GM19193 (cell line): ENCODE results near the gene MYMK.

Experiments
- POLR2A ChIP-seq: IDR thresholded peaks from 4 replicates; pipeline ENCODE4 v1.6.1; 2011; ENCODE audit not compliant: insufficient read depth, insufficient read length; ENCODE audit errors: extremely low read depth

MYMK gene

DNA sequence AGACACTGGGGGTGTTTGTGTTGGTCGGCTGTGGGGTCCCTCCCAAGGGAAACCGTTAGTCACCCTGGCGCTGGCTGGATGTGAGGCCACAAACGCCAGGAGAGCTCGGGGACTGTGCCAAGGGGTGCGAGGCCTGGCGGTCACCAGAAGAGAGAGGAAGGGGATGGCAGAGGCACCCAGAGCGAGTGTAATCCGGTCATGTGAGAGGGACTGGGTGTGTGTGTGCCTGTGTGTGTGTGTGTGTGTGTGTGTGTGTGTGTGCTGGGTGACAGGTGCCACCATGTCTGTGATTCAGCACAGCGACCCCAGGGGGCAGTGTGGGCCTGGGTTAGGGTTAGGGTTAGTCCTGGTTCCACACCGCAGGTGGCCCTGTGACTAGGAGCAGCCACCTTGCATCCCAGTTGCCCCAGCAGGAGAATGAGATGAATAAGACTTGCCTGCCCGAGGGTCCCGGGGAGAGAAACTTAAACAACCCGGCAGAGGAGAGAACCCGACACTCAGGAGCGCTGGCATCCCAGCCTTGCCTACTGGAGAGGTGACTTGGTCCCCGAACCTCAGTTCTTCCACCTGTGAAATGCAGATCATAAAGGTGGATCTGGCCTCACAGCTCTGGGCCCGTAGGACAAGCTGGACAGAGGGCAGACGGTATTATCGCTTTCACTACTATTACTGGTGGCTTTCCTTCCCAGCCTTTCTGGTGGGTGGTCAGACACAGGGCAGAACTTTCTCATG, 8.3 kb upstream of the MYMK start:
- no peak for TF ChIP-seq POLR2A

DNA sequence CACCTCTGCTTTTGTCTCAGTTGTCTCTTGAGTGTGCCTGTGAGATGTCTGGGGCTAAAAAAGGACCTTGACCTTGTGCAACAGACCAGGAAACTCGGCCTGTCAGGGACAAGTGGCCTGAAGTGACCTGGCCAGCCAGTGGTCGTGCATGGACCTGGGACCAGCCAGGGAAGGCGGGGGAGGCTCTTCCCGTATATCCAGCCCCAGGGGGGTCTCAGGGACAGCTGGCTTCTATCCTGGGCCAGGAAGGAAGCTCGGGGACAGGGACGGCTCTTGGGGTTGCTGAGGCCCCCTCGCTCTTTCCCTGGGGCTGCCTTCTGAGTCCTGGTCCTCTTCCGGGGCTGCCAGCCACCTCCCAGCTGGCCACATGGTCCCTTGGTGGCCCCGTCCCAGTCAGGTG, 6.5 kb upstream of the MYMK start:
- TF ChIP-seq POLR2A = no peak

DNA sequence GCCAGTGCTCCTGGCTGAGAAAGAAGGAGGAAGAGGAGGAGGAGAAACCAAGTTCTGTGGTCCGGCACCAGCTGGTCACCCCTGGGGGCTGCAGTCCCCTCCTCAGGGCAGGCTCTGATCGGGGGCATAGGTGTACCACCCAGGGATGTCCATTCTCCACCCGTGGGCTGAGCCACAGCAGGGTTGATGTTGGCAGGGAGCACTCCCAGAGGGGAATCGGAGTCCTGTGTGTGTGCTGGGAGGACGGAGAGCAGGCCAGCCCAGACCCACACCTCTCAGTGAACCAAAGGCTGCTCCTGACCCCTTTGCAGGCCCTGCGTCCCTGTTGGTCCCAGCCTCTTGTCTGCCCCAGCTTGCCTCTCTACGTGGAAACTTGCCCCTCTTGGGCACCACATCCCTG, 5.1 kb upstream of the MYMK start:
- TF ChIP-seq POLR2A = no peak

DNA sequence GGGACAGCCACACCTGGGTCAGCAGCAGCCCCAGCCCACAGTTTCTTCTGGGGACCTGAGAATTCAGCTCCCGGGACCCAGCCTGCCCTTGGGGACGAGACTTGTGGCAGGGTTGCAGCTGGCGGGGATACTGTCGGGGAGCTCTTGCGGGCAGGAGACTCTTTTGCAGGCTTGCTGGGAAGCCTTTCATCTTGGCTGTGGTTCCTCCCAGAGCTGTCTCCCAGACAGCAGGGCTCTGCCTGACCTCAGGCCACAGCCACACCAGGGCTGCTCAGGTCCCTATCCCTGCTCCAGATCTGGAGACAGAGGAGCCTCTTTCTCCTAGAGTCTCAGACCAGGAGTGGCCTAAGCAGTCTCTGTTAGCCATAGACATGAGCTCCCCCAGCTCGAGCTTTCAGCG, 4.7 kb upstream of the MYMK start:
- TF ChIP-seq POLR2A = no peak

DNA sequence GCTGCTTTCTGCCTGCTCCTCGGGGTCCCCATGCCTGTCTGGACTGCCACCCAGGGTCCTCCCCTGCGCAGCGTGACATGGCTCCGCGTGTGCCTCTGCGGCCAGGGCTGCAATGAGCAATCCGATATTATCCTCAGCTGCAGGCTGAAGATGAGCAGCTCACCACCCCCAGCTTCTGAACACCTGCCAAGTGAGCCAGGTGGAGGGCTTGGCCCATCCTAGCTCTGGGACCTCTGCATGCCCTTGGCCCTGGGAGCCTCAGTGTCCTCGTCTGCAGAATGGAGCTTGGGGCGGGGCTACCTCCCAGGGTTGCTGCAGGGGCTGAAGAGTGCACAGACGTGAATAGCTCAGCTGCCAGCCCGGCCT, 4.1 kb upstream of the MYMK start:
- TF ChIP-seq POLR2A = no peak

DNA sequence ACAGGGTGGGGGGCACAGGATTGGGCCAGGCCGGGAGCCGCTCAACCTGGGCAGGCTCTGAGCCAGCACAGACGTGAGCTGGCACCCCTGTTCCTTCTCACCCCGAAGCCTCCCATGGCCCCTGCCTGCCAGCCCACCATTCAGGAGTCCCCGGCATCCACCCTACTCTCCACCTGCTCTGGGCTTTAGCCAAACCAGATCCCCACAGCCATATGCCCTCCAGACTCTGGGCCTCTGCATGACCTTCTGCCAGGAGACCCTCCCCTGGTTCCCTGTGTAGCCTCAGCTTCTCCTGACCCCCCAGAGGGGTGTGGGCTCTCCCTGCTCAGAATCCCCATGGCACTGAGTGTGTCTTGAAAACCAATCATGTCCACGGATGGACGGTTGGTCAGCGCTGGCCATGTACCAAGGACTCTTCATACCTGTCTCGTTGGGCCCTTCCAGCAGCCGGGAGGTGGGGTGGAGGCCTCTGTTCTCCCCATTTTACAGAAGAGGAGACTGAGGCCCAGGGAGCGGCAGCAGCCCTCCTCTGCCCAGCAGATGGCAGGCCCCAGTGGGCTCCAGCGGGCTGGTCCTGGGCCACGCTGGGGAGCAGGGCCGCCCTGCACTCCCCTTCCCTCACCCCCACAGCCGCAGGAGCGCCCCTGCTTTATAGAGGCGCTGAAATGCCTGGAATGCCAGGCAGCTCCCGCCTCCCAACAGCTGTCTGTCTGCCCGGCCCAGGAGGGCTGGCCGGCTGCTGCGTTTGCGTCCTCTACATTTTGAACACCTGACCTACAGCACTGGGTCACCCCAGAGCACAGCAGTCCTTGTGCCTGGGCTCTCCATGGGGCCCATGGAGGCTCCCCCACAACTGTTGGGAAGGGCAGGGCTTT, 3.5 kb upstream of the MYMK start:
- no peak for TF ChIP-seq POLR2A

DNA sequence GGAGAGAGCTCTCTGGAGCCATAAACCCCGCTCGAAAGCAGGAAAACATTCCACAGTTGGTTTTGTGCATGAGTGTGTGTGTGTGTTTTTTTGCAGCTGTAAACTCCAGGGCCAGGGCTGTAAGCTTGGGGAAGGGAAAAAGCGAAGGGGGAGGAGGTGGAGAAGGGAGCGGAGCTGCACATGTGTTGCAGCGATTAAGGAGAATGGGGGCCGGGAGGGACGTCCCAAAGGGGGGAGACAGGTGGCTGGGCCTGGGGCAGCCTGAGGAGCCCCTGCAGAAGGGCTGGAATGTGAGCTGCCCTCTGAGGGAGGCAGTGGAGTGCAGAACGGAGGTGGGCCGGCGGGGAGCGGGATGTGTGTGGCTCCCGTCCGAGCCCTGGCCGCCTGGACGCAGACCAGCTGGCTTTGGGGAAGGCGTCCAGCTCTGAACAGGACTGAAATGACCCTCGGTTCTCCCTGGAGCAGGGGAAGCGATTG, 2.7 kb upstream of the MYMK start:
- TF ChIP-seq POLR2A = no peak

DNA sequence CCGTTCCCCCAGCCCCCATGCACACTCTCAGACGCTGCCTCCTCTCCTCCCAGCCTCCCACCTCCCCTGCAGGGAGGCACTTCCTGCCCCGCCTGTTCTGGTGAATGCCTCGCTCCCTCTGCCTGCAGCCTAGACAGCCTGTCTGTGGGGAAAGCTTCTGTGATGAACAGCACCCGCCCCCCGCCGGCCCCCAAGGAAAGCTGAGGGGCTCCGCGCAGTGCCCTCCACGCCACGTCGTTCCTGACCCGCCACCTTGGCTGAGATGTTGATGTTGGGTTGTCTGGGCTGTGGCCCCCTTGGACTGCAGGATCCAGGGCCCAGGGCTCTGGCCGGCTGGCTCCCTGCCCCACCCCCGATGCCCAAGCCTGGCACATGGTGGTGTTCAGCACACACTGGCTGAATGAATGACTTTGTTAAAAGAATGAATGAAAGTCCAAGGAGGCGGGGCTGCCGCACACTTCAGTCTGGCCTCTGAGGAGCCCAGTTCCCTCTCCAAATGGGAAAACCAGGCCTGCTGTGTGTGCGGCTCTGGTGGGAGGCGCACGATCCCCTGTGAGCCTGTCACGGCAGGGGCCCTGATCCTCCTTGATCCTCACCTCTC, 2.1 kb upstream of the MYMK start:
- TF ChIP-seq POLR2A = no peak

DNA sequence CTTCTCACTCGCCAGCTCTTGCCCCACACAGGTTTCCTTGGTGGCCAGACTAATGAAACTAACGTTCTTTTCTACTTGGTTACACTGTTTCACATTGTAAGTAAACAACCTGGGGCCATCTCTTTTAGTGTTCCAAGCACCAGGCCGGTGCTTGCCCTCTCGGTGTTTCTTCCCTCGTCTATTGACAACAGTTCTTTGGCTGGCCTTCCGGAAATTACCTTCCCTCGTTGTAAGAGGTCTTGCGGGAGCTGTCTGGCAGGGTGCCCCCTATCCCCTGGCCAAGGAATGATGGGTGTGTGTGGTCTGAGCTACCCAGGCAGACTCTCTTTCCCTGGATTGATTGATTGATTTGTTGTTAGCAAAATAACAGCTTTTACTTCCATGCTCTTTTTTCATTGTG, 918 bp upstream of the MYMK start:
- TF ChIP-seq POLR2A = no peak

DNA sequence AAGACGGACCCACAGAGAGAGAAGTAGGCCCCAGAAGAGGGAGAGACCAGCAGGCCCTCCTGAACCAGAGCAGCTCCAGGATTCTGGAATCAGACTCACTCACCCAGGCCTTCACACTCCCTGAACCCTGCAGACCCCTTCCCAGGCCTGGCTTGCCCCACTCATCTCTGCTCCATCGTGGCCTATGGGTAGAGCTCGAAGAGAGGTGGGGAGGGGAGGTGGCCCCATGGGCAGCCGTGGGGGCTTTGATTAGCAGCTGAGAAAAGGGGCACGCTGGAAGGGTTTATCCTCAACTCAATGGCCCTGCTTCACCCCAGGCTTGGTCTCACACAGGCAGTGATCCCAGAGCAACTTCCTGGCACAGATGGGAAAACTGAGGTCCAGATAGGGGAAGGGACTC, 613 bp downstream of the MYMK start:
- no peak for TF ChIP-seq POLR2A

DNA sequence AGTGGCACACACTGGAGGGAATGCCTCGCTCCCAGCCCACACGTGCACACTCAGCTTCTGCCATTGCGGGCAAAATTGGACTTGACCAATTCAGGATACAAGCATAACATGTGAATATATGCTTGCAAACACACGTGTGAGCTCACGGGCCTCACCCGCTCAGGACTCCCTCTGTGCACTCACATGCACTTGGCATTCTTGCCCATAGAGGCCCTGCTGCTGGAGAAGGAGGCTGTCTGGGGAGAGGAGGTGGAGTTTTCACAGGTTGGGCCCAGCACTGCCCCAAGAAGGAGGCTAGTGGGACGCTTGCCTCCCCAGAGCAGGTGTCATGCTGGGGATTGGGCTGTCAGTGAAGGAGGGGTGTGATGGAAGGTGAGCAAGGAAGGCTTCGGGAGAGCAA, 1.7 kb downstream of the MYMK start:
- TF ChIP-seq POLR2A = no peak

DNA sequence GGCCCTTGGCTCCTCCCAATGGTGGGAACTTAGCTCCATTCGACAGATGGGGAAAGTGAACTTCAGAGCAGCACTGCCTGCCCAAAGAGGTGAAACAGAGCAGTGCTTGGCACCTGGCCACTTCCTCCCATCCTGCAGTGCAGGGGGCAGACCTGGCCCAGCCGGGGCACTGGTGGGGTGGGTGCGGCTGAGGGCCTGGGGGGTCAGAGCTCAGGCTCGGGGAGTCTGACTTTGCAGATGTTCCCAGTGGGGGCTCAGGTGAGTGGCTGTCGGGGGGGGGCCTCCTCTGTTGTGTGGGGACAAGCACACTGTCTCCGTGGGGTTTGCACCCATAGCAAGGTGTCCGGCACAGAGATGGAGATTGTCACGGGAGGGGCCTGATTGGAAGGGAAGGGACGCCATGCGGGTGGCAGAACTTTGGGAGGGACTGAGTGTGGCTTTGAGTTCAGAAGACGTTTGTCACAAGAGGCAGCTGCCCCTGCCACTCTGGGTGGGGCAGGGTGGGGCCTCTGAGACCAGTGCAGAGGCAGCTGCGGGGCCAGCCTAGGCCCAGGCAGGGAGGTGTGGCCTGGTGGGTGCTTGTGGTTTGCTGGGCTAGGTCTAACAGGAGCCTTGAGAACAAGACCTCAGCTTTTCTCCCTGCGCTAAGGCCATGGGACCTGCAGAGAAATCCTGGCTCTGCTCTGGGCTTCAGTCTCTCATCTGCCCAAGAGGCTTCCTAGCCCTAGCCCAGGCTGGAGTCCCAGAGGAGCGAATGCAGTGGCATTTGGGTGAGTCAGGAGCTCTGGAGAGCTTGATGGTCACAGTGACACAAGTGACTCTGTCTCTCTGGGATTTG, 2.5 kb downstream of the MYMK start:
- TF ChIP-seq POLR2A = no peak

DNA sequence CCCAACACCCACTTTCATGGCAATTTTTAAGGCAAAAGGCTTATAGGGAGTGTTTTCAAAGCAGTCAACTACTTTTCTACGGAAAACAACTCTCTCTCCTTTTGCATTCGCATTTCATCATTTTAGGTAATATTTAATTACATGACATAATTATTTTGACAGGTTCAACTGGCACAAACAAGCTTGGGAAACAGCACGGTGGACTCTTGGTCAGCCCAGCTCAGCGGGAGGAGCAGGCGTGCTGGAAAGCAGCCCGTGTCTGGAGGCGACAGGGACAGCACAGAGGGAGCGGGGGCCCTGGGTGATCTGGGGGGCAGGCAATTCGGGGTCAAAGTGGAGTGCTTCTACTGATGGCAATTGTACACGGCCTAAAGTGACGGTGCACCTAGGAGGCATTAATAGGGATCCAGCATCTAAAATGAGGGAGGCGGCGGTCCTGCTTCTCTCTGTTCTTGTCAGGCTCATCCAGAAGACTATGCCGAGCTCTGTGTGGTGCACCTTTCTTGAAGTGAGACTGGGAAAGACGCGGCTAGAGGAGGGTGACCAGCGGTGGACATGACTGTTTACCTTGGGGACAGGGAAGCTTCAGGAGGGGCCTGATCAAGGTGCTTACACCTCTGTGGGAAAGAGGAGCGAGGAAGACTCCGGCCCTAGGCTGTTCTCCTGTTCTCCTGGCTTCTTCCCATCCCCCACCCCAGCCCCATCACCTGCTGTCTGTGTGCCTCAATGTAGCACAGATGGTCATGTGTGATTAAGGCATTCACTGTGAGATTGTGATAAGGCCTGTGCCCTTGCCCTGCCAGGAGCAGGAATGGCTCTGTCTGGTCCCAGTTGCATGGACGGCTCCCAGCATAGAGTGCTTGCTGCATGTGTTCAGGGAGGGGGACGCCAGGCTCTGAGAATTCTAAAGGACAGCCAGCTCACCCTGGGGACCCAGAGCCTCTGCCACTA, 3.4 kb downstream of the MYMK start:
- TF ChIP-seq POLR2A = no peak

DNA sequence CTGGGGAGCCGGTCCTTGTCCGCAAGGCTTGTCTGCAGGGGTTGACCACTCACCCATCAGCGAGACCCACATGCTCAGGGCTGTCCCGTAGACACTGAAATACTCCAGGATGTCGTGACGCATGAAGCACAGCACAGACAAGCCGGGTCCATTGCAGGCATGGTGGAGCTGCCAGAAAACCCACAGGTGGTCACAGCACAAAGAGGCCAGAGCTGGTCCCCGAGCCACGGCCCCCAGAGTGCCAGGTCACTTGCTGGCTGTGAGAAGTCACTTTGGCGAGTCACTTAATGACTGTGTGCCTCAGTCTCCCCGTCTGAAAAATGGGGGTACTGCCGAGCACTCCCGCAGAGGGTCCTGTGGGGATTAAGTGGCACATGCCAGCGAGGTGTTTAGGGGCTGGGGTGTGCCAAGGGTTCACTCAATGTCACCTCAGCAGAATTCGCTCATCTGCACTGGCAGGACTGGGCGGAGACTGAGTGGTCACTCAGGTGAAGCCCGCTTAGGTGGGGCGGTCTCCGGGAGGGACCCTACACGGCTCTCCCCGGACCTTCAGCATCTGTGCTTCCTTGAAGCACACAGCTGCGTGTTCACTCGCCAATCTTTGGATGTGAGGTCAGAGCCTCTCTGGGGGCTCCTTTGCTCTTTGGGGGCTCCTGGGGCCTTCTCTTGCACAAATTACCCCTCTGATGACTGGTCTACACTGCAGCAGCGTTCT, 4.5 kb downstream of the MYMK start:
- no peak for TF ChIP-seq POLR2A

DNA sequence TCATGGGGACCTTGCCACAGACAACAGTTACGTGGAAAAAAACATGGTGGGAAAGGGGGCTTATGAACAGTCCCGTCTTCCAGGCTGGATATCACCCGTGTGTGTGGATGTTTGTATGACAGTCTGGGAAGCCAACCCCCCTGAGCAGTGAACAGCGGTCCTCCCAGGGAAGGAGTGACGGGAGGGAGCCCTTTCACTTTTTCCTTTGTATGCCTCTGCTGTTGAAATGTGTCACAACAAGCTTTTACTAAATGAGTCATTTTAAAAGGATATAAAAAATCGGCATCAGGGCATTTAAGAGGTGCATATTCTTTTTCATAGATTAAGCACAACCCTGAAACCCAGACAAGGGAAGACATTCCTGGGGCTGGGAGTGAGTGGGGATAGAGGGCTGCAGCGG, 5.1 kb downstream of the MYMK start:
- no peak for TF ChIP-seq POLR2A
